HCT116 (cell line): ENCODE measurements around the gene ETF1. TPM values are rescaled to one million over a fixed set of nuclear protein-coding genes. Genes with fewer than 3 reads are reported as not detected.
A peak's percentile ranks its signal among the peaks of the same experiment; 100 is the strongest.

Source experiments
- ATAC-seq: fragments of 200-7000 bp; cut with Tn5 transposase; 2 replicates; pipeline ENCODE4 v1.9.1; 2020; ENCODE audit warnings: mild to moderate bottlenecking, moderate library complexity
- BruUV-seq: library from RNA; stranded (reverse); fragments of 400-500 nt; replicated peaks from 2 replicates; lab custom pipeline; 2021; lab: Mats Ljungman, UMichigan
- CTCF ChIA-PET: fragments of 300-600 bp; sonication (Branson Sonifier 250); formaldehyde crosslinking; loops from one replicate; lab custom pipeline; 2021; ENCODE audit warnings: antibody characterized with exemption; lab: Charles Lee
- POLR2A ChIA-PET: fragments of 300-600, 350-600 bp; sonication (Branson Sonifier 250); formaldehyde crosslinking; loops from one replicate; lab custom pipeline; 2021; ENCODE audit warnings: antibody characterized with exemption; lab: Charles Lee
- RAD21 ChIA-PET, 2 experiments: fragments of 300-600 bp; sonication (Branson Sonifier 250); formaldehyde crosslinking; loops; one replicate each; lab custom pipeline; 2023; ENCODE audit warnings: low total read pairs in 2 of 2; ENCODE audit not compliant: uncharacterized antibody in 2 of 2, unreplicated experiment in 2 of 2, low non-redundant PET in 1 of 2; lab: Charles Lee
- DNase-seq: peaks from one replicate; pipeline ENCODE4 v3.0.0-alpha.2; 2010; ENCODE audit warnings: low read depth, low spot score
- H2AFZ ChIP-seq: fragments of 200-600 bp; shearing (Covaris generic), sonication (generic); 2 replicates; pipeline ENCODE4 v1.6.1; 2017; ENCODE audit warnings: low read depth, mixed run types, mixed read lengths, antibody characterized with exemption, low read length; ENCODE audit not compliant: poor library complexity, severe bottlenecking
- H3K27ac ChIP-seq: 2 replicates; pipeline ENCODE4 v1.5.1; 2012; ENCODE audit warnings: low read depth, low read length
- H3K27me3 ChIP-seq: fragments of 200-600 bp; sonication (generic); 2 replicates; pipeline ENCODE4 v1.6.1; 2016; ENCODE audit warnings: mixed run types, low read length, mixed read lengths; ENCODE audit not compliant: insufficient read depth
- H3K36me3 ChIP-seq, 2 experiments: fragments of 200-500 bp in 1 of 2; fragments of 200-600 bp in 1 of 2; sonication (Bioruptor generic) in 1 of 2; sonication (generic) in 1 of 2; 2 replicates each; pipeline versions ENCODE4 v1.5.1 to v1.6.1; 2014 to 2016; ENCODE audit warnings: low read length in 2 of 2, inconsistent platforms in 1 of 2, mixed read lengths in 1 of 2, mixed run types in 1 of 2; ENCODE audit not compliant: insufficient read depth in 2 of 2, control insufficient read depth in 1 of 2
- H3K4me1 ChIP-seq, 2 experiments: fragments of 200-600 bp in 1 of 2; sonication (generic) in 1 of 2; 2 replicates each; pipeline versions ENCODE4 v1.5.1 to v1.6.1; 2012 to 2017; ENCODE audit warnings: low read length in 2 of 2, inconsistent platforms in 1 of 2, mild to moderate bottlenecking in 1 of 2, mixed read lengths in 1 of 2, mixed run types in 1 of 2, moderate library complexity in 1 of 2; ENCODE audit not compliant: insufficient read depth in 2 of 2, control insufficient read depth in 1 of 2
- H3K4me2 ChIP-seq: fragments of 200-600 bp; sonication (generic); 2 replicates; pipeline ENCODE4 v1.6.1; 2017; ENCODE audit warnings: mixed run types, low read length, mixed read lengths
- H3K4me3 ChIP-seq, 2 experiments: fragments of 200-600 bp in 1 of 2; sonication (generic) in 1 of 2; replicated peaks in 1 of 2; 2 replicates each; pipeline ENCODE4 v1.5.1; 2011 to 2016; ENCODE audit warnings: low read length in 2 of 2, control low read depth in 1 of 2, low read depth in 1 of 2, mild to moderate bottlenecking in 1 of 2, mixed read lengths in 1 of 2, mixed run types in 1 of 2
- H3K79me2 ChIP-seq: fragments of 200-600 bp; sonication (generic); 2 replicates; pipeline ENCODE4 v1.6.1; 2017; ENCODE audit warnings: mild to moderate bottlenecking, mixed run types, low read length, moderate library complexity, mixed read lengths; ENCODE audit not compliant: insufficient read depth
- H3K9ac ChIP-seq: fragments of 200-600 bp; sonication (generic); 2 replicates; pipeline ENCODE4 v1.6.1; 2016; ENCODE audit warnings: low read length, mixed read lengths
- H3K9me2 ChIP-seq: fragments of 200-600 bp; sonication (generic), shearing (Covaris generic); 2 replicates; pipeline ENCODE4 v1.6.1; 2017; ENCODE audit warnings: mixed run types, mild to moderate bottlenecking, moderate library complexity; ENCODE audit not compliant: insufficient read depth
- H3K9me3 ChIP-seq, 2 experiments: fragments of 200-500 bp in 1 of 2; fragments of 200-600 bp in 1 of 2; sonication (Bioruptor generic) in 1 of 2; sonication (generic) in 1 of 2; 2 replicates each; pipeline ENCODE4 v1.6.1; 2014 to 2017; ENCODE audit warnings: low read length in 2 of 2, mixed read lengths in 2 of 2, inconsistent platforms in 1 of 2, low read depth in 1 of 2, mild to moderate bottlenecking in 1 of 2, mixed run types in 1 of 2, moderate library complexity in 1 of 2; ENCODE audit not compliant: control insufficient read depth in 1 of 2, insufficient read depth in 1 of 2
- H4K20me1 ChIP-seq: fragments of 200-600 bp; sonication (generic), shearing (Covaris generic); 2 replicates; pipeline ENCODE4 v1.6.1; 2017; ENCODE audit warnings: mixed run types, mild to moderate bottlenecking, moderate library complexity; ENCODE audit not compliant: insufficient read depth
- CBX3 ChIP-seq: IDR thresholded peaks from 2 replicates; pipeline ENCODE4 v1.6.1; 2012; ENCODE audit warnings: low read depth
- EGR1 ChIP-seq: IDR thresholded peaks from 2 replicates; pipeline ENCODE4 v1.6.1; 2012; ENCODE audit warnings: low read depth
- POLR2A ChIP-seq: IDR thresholded peaks from 2 replicates; pipeline ENCODE4 v1.7.0; 2011; ENCODE audit warnings: borderline replicate concordance; ENCODE audit not compliant: insufficient read depth, insufficient read length; ENCODE audit errors: extremely low read depth
- POLR2AphosphoS5 ChIP-seq: IDR thresholded peaks from 2 replicates; pipeline ENCODE4 v1.6.1; 2011; ENCODE audit warnings: mild to moderate bottlenecking, low read depth, low read length, moderate library complexity
- SP1 ChIP-seq: IDR thresholded peaks from 2 replicates; pipeline ENCODE4 v1.6.1; 2012; ENCODE audit warnings: low read depth
- TCF7L2 ChIP-seq: IDR thresholded peaks from 2 replicates; pipeline ENCODE4 v1.7.0; 2011; ENCODE audit warnings: borderline replicate concordance, inconsistent platforms; ENCODE audit not compliant: insufficient read depth, insufficient read length; ENCODE audit errors: extremely low read depth
- ZBTB33 ChIP-seq: IDR thresholded peaks from 2 replicates; pipeline ENCODE4 v1.6.1; 2011; ENCODE audit warnings: mild to moderate bottlenecking, low read length, moderate library complexity; ENCODE audit not compliant: insufficient replicate concordance; ENCODE audit errors: extremely low read depth
- ZNF274 ChIP-seq: fragments of 200-500 bp; sonication (Bioruptor generic); IDR thresholded peaks from 2 replicates; pipeline ENCODE4 v1.6.1; 2014; ENCODE audit warnings: mild to moderate bottlenecking, low read depth, low read length, inconsistent platforms
- intact Hi-C: fragments of 100-400 bp; cut with micrococcal nuclease; formaldehyde crosslinking; loops from 2 replicates; pipeline ENCODE4 v1.10.0; 2022
- total RNA-seq: library from RNA; stranded (reverse); gene quantifications from one replicate; pipeline ENCODE4 v1.2.1, GENCODE V29; 2021; ENCODE audit not compliant: unreplicated experiment

The ETF1 gene
- total RNA-seq, 1 experiment from 2014 or later = 178 TPM

- CTCF ChIA-PET = interaction anchor here (1.2 kb wide), 1 partner anchor 33 kb away, joined by 3 read pairs; no protein-coding TSS in a partner anchor
- no peak overlapping the region for H2AFZ ChIP-seq
- POLR2A ChIA-PET = interaction anchor here (1.3 to 1.5 kb wide), 2 partner anchors 34 to 139 kb away, joined by 3 to 7 read pairs; partner anchors contain the start of gene CDC25C
- no peaks in the 10 kb centered on the region for H3K9me3 ChIP-seq
- H3K27ac ChIP-seq = no peak overlapping the region
- intact Hi-C loops = no loop called here
- no peak overlapping the region for H3K4me3 ChIP-seq
- H3K9ac ChIP-seq = no peak overlapping the region
- H3K4me1 ChIP-seq = peaks cover 0 to 16% of the 10 kb centered on the region in 2 experiments; a peak in 3 of 4 replicates
- H3K4me2 ChIP-seq = no peak overlapping the region
- RAD21 ChIA-PET = no interaction called here
- H4K20me1 ChIP-seq = no peaks in the 10 kb centered on the region; the same call in 1 of the 2 replicates
- peaks cover 28% of the 10 kb centered on the region for H3K79me2 ChIP-seq
- H3K27me3 ChIP-seq = no peaks in the 10 kb centered on the region
- ATAC-seq (no peak), DNase-seq (peak; percentile 87)
- peaks cover 4 to 22% of the 10 kb centered on the region in 2 experiments for H3K36me3 ChIP-seq
- BruUV-seq = no TSS peak
- no peaks in the 10 kb centered on the region for H3K9me2 ChIP-seq
- TF ChIP-seq POLR2A (peak; percentile 7), EGR1 (no peak)
These were observed 72.5 kb downstream of the ETF1 start for GRCh38 chr5:138470322-138471051.

GRCh38 chr5:138469540-138470321, 73.3 kb downstream of the ETF1 start:
- ATAC-seq = no peak
- RAD21 ChIA-PET = no interaction called here

More at GRCh38 chr5:138469540-138470321, 73.3 kb downstream of the ETF1 start:
- CTCF ChIA-PET = interaction anchor here (0.9 kb wide), 1 partner anchor 34 kb away, joined by 3 read pairs; no protein-coding TSS in a partner anchor
- no peak overlapping the region for H3K4me3 ChIP-seq
- H3K27me3 ChIP-seq = no peaks in the 10 kb centered on the region
- H3K9ac ChIP-seq = no peak overlapping the region
- peaks cover 4 to 22% of the 10 kb centered on the region in 2 experiments for H3K36me3 ChIP-seq
- POLR2A ChIA-PET = interaction anchor here (1.3 to 2.0 kb wide), 2 partner anchors 17 to 35 kb away, joined by 7 read pairs; no protein-coding TSS in a partner anchor
- peaks cover 31% of the 10 kb centered on the region for H3K79me2 ChIP-seq
- intact Hi-C loops = no loop called here
- H4K20me1 ChIP-seq = no peaks in the 10 kb centered on the region; the same call in 1 of the 2 replicates
- H3K9me3 ChIP-seq = no peaks in the 10 kb centered on the region
- H3K4me1 ChIP-seq = peaks cover 0 to 16% of the 10 kb centered on the region in 2 experiments; a peak in 3 of 4 replicates
- BruUV-seq = no TSS peak
- 0 out of 2 replicates have a peak overlapping the region, but pooled peaks have one; percentile 2 for H3K27ac ChIP-seq
- DNase-seq = peak; percentile 88
- H3K9me2 ChIP-seq = no peaks in the 10 kb centered on the region
- no peak overlapping the region for H2AFZ ChIP-seq
- H3K4me2 ChIP-seq = no peak overlapping the region
- no peak for TF ChIP-seq SP1
- TF ChIP-seq EGR1 = no peak
- no peak for TF ChIP-seq CBX3
- peak; percentile 81 for TF ChIP-seq POLR2AphosphoS5
- peak; percentile 93 for TF ChIP-seq POLR2A
- no peak for TF ChIP-seq TCF7L2
- TF ChIP-seq ZBTB33 = no peak
- no peak for TF ChIP-seq ZNF274
- TF ChIP-seq, all 23 proteins: peak for 2
